ENCODE results near the gene TRPV6.

Gene TRPV6

GRCh38 chr7:142883571-142884285 is 1.8 kb downstream of the TRPV6 start:
- Histone ChIP-seq H3K4me3 (replicated peaks; ENCODE audit: insufficient read depth, low read length) (no peak overlapping the region), H3K27ac (replicated peaks) (no peak overlapping the region), H3K27me3 (ENCODE audit: insufficient read depth, poor library complexity, severe bottlenecking) (peaks cover 7% of the 10 kb centered on the region)
- no peak for TF ChIP-seq CTCF (IDR thresholded peaks at IDR 0.05; ENCODE audit: insufficient read depth, low read length)
- no peak for DNase-seq (ENCODE audit: low read depth in 1 of 2, low spot score in 1 of 2)

GRCh38 chr7:142883145-142883544 is 2.4 kb downstream of the TRPV6 start:
- Histone ChIP-seq H3K27ac (replicated peaks) (no peak overlapping the region), H3K27me3 (ENCODE audit: insufficient read depth, poor library complexity, severe bottlenecking) (peaks cover 7% of the 10 kb centered on the region), H3K4me3 (replicated peaks; ENCODE audit: insufficient read depth, low read length) (no peak overlapping the region)
- TF ChIP-seq GABPA (IDR thresholded peaks at IDR 0.05; ENCODE audit: low read depth) (no peak), REST (IDR thresholded peaks at IDR 0.05; ENCODE audit: insufficient replicate concordance, low read depth) (no peak), POLR2AphosphoS5 (IDR thresholded peaks at IDR 0.05; ENCODE audit: low read depth) (no peak), CTCF (IDR thresholded peaks at IDR 0.05; ENCODE audit: insufficient read depth, low read length) (no peak), SPI1 (IDR thresholded peaks at IDR 0.05; ENCODE audit: borderline replicate concordance, low read depth) (no peak)
- no peak for DNase-seq (ENCODE audit: low read depth in 1 of 2, low spot score in 1 of 2)

- TF ChIP-seq CTCF (IDR thresholded peaks at IDR 0.05; ENCODE audit: insufficient read depth, low read length) = no peak
- no peak for TF ChIP-seq GABPA (IDR thresholded peaks at IDR 0.05; ENCODE audit: low read depth)
- no peak for TF ChIP-seq POLR2AphosphoS5 (IDR thresholded peaks at IDR 0.05; ENCODE audit: low read depth)
- no peak for TF ChIP-seq REST (IDR thresholded peaks at IDR 0.05; ENCODE audit: insufficient replicate concordance, low read depth)
- TF ChIP-seq SPI1 (IDR thresholded peaks at IDR 0.05; ENCODE audit: borderline replicate concordance, low read depth) = no peak
- no peak overlapping the region for H3K27ac ChIP-seq (replicated peaks)
- peaks cover 7% of the 10 kb centered on the region for H3K27me3 ChIP-seq (ENCODE audit: insufficient read depth, poor library complexity, severe bottlenecking)
- no peak for DNase-seq (ENCODE audit: low read depth in 1 of 2, low spot score in 1 of 2)
- H3K4me3 ChIP-seq (replicated peaks; ENCODE audit: insufficient read depth, low read length) = no peak overlapping the region
These were observed 3.2 kb downstream of the TRPV6 start for GRCh38 chr7:142882338-142882678.

All from HL-60 (cell line).